Glutamatergic neuron (in vitro differentiated cells): ENCODE data around the gene SKOR2. TPM values are rescaled to one million over a fixed set of nuclear protein-coding genes. Genes with fewer than 3 reads are reported as not detected.

Experiments
- DNase-seq: peaks from one replicate; pipeline ENCODE4 v3.0.0; 2022
- H3K27ac Mint-ChIP-seq: one replicate; pipeline ENCODE4 v1.8.0; 2020; ENCODE audit warnings: mild to moderate bottlenecking, mixed read lengths, inconsistent platforms; ENCODE audit not compliant: unreplicated experiment
- H3K27me3 Mint-ChIP-seq: one replicate; pipeline ENCODE4 v1.8.0; 2020; ENCODE audit warnings: mild to moderate bottlenecking, moderate library complexity, mixed read lengths, inconsistent platforms; ENCODE audit not compliant: unreplicated experiment
- H3K36me3 Mint-ChIP-seq: one replicate; pipeline ENCODE4 v1.8.0; 2020; ENCODE audit warnings: mild to moderate bottlenecking, mixed read lengths, inconsistent platforms; ENCODE audit not compliant: unreplicated experiment
- H3K4me1 Mint-ChIP-seq: one replicate; pipeline ENCODE4 v1.8.0; 2020; ENCODE audit warnings: mild to moderate bottlenecking, low read depth, mixed read lengths, inconsistent platforms; ENCODE audit not compliant: unreplicated experiment
- H3K4me3 Mint-ChIP-seq: one replicate; pipeline ENCODE4 v1.8.0; 2020; ENCODE audit warnings: mild to moderate bottlenecking, mixed read lengths, inconsistent platforms; ENCODE audit not compliant: unreplicated experiment
- H3K9me3 Mint-ChIP-seq: one replicate; pipeline ENCODE4 v1.8.0; 2020; ENCODE audit warnings: mild to moderate bottlenecking, moderate library complexity, mixed read lengths, inconsistent platforms; ENCODE audit not compliant: unreplicated experiment
- CTCF ChIP-seq: fragments of 200-600 bp; sonication (generic); IDR thresholded peaks from one replicate; pipeline ENCODE4 v1.5.0; 2021; ENCODE audit not compliant: partially characterized antibody, unreplicated experiment
- total RNA-seq: library from RNA; stranded (reverse); fragmentation: NEBNext Ultra II Directional; extraction: Animal tissue kit (Norgen Biotek cat#: 25700); gene quantifications from one replicate; pipeline ENCODE4 v1.2.1, GENCODE V29; 2021; ENCODE audit not compliant: unreplicated experiment

The SKOR2 gene
- total RNA-seq, 1 donor from 2014 or later: 6.7 TPM

- Mint-ChIP-seq H3K4me1 (peaks cover 3% of the 10 kb centered on the region), H3K9me3 (no peaks in the 10 kb centered on the region), H3K27me3 (peaks cover 1% of the 10 kb centered on the region), H3K4me3 (no peak overlapping the region), H3K27ac (no peak overlapping the region), H3K36me3 (no peaks in the 10 kb centered on the region)
- TF ChIP-seq CTCF: peak; percentile 55
- no peak for DNase-seq
Measured at GRCh38 chr18:47215554-47216138, 35.8 kb downstream of the SKOR2 start.

- no peak for TF ChIP-seq CTCF
- no peak for DNase-seq
- Mint-ChIP-seq H3K4me3 (no peak overlapping the region), H3K27me3 (no peaks in the 10 kb centered on the region), H3K27ac (no peak overlapping the region), H3K9me3 (no peaks in the 10 kb centered on the region), H3K36me3 (no peaks in the 10 kb centered on the region), H3K4me1 (no peaks in the 10 kb centered on the region)
Measured at GRCh38 chr18:47209171-47209570, 42.3 kb downstream of the SKOR2 start.

GRCh38 chr18:47206945-47207637 is 44.4 kb downstream of the SKOR2 start:
- TF ChIP-seq CTCF: no peak
- no peaks in the 10 kb centered on the region for H3K9me3 Mint-ChIP-seq
- no peaks in the 10 kb centered on the region for H3K27me3 Mint-ChIP-seq
- no peak for DNase-seq
- no peaks in the 10 kb centered on the region for H3K36me3 Mint-ChIP-seq
- H3K4me1 Mint-ChIP-seq: no peaks in the 10 kb centered on the region
- H3K27ac Mint-ChIP-seq: no peak overlapping the region
- no peak overlapping the region for H3K4me3 Mint-ChIP-seq

- Mint-ChIP-seq H3K4me3 (no peak overlapping the region), H3K27me3 (no peaks in the 10 kb centered on the region), H3K36me3 (no peaks in the 10 kb centered on the region), H3K4me1 (no peaks in the 10 kb centered on the region), H3K27ac (no peak overlapping the region), H3K9me3 (no peaks in the 10 kb centered on the region)
- peak; percentile 49 for DNase-seq
- TF ChIP-seq CTCF: peak; percentile 80
Measured at GRCh38 chr18:47204908-47205522, 46.4 kb downstream of the SKOR2 start.
